GM13977 (cell line): Measurements from ENCODE around the gene MPPED1.

Experiments used
- DNase-seq: peaks from one replicate; pipeline ENCODE4 v3.0.0; 2012; ENCODE audit warnings: low spot score
- in situ Hi-C: fragments of 300-500 bp; cut with MboI; formaldehyde crosslinking; loops from one replicate; pipeline ENCODE4 v1.12.0; 2022; ENCODE audit warnings: low sequenced_read_pairs, low pct_unique_long_range_greater_than_20kb, mixed read lengths, inconsistent platforms; ENCODE audit not compliant: unreplicated experiment
- TF ChIP-seq, protein P1 (sequence below): IDR thresholded peaks from 2 replicates; pipeline ENCODE4 v1.5.1; 2012; ENCODE audit warnings: mild to moderate bottlenecking, control low read depth; ENCODE audit not compliant: insufficient read depth; ENCODE audit errors: extremely low read depth, missing control alignments

MPPED1 gene

DNA sequence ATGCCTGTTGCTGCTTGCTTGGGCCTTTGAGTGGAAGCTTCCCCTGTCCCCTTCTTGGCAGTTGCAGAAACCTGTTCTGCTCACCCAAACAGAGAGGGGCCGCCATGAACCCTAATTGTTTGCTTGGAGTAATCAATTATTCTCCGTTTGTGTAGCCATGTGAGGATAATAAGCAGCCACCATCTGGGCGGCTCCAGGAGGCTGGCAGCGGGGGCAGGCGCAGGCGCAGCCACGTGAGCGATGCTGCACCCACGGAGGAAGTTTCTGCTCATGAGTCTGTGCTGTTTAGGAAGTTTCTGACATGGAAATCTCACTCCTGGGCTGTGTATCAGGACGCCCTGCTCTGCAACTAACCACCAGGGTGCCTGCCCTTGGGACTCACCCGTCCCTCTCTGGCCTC lies 90.1 kb downstream of the MPPED1 start:
- TF ChIP-seq, protein P1, sequence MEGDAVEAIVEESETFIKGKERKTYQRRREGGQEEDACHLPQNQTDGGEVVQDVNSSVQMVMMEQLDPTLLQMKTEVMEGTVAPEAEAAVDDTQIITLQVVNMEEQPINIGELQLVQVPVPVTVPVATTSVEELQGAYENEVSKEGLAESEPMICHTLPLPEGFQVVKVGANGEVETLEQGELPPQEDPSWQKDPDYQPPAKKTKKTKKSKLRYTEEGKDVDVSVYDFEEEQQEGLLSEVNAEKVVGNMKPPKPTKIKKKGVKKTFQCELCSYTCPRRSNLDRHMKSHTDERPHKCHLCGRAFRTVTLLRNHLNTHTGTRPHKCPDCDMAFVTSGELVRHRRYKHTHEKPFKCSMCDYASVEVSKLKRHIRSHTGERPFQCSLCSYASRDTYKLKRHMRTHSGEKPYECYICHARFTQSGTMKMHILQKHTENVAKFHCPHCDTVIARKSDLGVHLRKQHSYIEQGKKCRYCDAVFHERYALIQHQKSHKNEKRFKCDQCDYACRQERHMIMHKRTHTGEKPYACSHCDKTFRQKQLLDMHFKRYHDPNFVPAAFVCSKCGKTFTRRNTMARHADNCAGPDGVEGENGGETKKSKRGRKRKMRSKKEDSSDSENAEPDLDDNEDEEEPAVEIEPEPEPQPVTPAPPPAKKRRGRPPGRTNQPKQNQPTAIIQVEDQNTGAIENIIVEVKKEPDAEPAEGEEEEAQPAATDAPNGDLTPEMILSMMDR, result no peak
- DNase-seq, result no peak
- in situ Hi-C loops, result no loop called here

DNA sequence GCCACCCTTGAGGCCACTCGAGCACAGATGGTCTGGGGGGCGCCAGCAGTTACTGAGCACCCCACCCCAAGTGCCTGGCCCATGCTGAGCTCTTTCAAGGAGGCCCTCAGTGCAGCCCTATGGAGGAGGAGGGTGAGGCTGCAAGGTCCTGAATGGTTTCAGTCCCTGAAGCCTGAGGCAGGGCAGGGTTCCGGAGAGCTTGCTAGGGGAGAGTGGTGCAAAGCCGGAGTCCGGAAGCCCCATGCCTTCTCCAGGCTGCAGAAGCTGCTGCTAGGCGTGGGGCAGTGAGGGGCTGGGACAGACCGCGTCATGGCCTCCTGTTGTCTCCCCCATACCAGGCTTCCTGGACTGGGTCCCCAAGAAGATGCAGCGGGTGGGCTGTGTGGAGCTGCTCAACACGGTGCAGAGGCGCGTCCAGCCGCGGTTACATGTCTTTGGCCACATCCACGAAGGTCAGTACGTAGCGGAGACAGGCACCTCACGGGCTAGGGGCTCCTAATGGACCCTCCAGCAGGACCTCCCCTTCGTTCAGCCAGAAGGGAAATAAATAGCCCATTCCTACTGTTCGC lies 90.6 kb downstream of the MPPED1 start:
- in situ Hi-C loops, result no loop called here
- no peak for DNase-seq
- TF ChIP-seq, protein P1, result no peak

DNA sequence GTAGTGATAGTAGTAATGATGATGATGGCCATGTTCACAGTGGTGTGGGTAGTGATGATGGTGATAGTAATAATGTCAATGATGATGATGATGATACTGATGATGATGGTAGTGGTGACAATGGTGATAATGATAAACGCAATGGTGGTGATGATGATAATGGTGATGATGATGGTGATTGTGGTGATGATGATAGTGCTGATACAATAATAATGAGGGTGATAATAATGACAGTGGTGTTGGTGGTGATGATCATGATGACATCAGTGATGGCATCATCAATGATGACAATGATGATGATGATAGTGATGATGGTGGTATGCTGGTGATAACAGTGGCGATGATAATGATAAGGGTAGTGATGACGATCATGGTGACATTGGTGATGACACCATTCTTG lies 92.3 kb downstream of the MPPED1 start:
- no peak for DNase-seq
- TF ChIP-seq, protein P1, result no peak
- in situ Hi-C loops, result no loop called here

DNA sequence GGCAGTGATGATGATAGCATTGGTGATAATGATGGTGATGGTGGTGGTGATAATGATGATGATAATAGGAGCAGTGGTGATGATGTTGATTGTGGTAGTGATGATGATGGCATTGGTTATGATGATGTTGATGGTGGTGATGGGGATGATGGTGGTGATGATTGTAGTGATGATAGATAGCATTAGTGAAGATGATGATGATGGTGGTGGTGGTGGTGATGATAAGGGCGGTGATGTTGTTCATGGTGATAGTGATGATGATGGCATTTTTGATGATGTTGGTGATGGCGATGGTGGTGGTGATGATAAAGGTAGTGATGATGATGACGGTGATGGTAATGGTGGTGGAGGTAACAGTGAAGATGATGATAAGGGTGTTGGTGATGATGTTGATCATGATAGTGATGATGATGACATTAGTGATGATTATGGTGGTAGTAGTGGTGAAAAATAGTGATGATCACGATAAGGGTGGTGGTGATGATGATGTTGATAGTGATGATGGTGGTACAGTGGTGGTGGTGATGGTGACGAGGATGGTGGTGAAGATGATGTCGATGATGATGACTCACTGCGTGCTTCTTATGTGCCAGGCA lies 93.0 kb downstream of the MPPED1 start:
- TF ChIP-seq, protein P1, result no peak
- DNase-seq, result no peak
- in situ Hi-C loops, result no loop called here

DNA sequence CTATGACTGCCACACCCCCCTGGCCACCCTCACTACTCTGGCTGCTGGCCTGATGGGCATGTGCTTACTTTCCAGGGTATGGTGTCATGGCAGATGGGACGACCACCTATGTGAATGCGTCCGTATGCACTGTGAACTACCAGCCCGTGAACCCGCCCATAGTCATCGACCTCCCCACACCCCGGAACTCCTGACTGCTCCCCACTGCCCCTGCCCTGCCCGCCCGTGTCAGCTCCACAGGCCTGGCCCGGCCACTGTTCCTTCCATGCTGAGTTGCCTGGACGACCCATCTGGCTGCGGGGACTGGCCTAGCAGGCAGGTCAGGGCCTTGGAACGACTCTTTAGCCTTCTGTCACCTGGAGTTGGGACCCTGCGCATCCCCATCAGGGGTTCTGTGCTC lies 93.6 kb downstream of the MPPED1 start:
- TF ChIP-seq, protein P1, result no peak
- DNase-seq, result no peak
- in situ Hi-C loops, result no loop called here

DNA sequence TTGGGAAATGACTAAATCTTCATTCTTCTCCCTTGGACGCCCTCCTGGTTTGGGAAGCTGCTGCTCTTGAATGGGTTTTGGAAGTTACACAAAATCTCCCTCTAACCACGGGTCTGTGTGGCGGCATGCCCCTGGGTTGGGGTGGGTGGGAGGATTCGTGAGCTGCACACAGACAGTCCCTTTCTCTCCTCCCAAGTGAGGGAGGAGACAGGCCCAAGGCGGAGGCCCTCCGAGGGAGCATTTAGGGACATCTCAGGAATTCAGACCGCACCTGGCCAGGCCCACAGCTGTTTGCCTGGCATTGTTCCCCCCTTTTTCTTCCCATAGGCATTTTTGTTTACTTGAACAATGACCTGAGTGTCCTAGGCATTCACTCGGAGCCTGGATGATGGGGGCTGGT lies 94.1 kb downstream of the MPPED1 start:
- no peak for DNase-seq
- in situ Hi-C loops, result no loop called here
- TF ChIP-seq, protein P1, result no peak
